GM23338 (cell line): ENCODE measurements around the gene TWF2. TPM values are rescaled to one million over a fixed set of nuclear protein-coding genes. Genes with fewer than 3 reads are reported as not detected.

Experiments
- ATAC-seq: fragments of 200-7000 bp; cut with Tn5 transposase; 3 replicates; pipeline ENCODE4 v1.9.1; 2020
- DNase-seq: peaks from one replicate; pipeline ENCODE4 v3.0.0-alpha.2; 2015; ENCODE audit warnings: low spot score
- H2AFZ ChIP-seq: fragments of 200-600 bp; sonication (generic); 2 replicates; pipeline ENCODE4 v1.8.0; 2016; ENCODE audit warnings: antibody characterized with exemption, mild to moderate bottlenecking, moderate library complexity
- H3F3A ChIP-seq: fragments of 200-600 bp; sonication (generic); replicated peaks from 2 replicates; pipeline ENCODE4 v1.8.0; 2017; ENCODE audit warnings: antibody characterized with exemption, mixed run types, low read depth
- H3K27ac ChIP-seq: fragments of 200-600 bp; sonication (generic); 2 replicates; pipeline ENCODE4 v1.6.1; 2016; ENCODE audit warnings: low read depth
- H3K27me3 ChIP-seq: fragments of 200-600 bp; sonication (generic); 2 replicates; pipeline ENCODE4 v1.8.0; 2016; ENCODE audit warnings: mild to moderate bottlenecking, mixed run types, moderate library complexity; ENCODE audit not compliant: insufficient read depth
- H3K36me3 ChIP-seq: fragments of 200-600 bp; sonication (generic); 2 replicates; pipeline ENCODE4 v1.8.0; 2016; ENCODE audit warnings: mild to moderate bottlenecking; ENCODE audit not compliant: insufficient read depth
- H3K4me1 ChIP-seq: fragments of 200-600 bp; sonication (generic); 2 replicates; pipeline ENCODE4 v1.8.0; 2016; ENCODE audit warnings: mild to moderate bottlenecking, moderate library complexity; ENCODE audit not compliant: insufficient read depth
- H3K4me2 ChIP-seq: fragments of 200-600 bp; sonication (generic); 2 replicates; pipeline ENCODE4 v1.7.1; 2017; ENCODE audit warnings: mixed run types
- H3K4me3 ChIP-seq: fragments of 200-600 bp; sonication (generic); 2 replicates; pipeline ENCODE4 v1.6.1; 2016; ENCODE audit warnings: mixed run types
- H3K79me2 ChIP-seq: fragments of 200-600 bp; sonication (generic); replicated peaks from 2 replicates; pipeline ENCODE4 v1.8.0; 2017; ENCODE audit warnings: mild to moderate bottlenecking; ENCODE audit not compliant: insufficient read depth
- H3K9me2 ChIP-seq: fragments of 200-600 bp; sonication (generic); 2 replicates; pipeline ENCODE4 v1.8.0; 2017; ENCODE audit not compliant: insufficient read depth
- H4K20me1 ChIP-seq: fragments of 200-600 bp; sonication (generic); replicated peaks from 2 replicates; pipeline ENCODE4 v1.8.0; 2017; ENCODE audit warnings: mild to moderate bottlenecking; ENCODE audit not compliant: insufficient read depth
- H3K27ac Mint-ChIP-seq: 2 replicates; pipeline ENCODE4 v1.8.0; 2020; ENCODE audit warnings: inconsistent platforms, mild to moderate bottlenecking, moderate library complexity, mixed read lengths
- H3K27me3 Mint-ChIP-seq: 3 replicates; pipeline ENCODE4 v1.8.0; 2022; ENCODE audit warnings: low read depth, mild to moderate bottlenecking, moderate library complexity, mixed read lengths, inconsistent platforms; ENCODE audit not compliant: insufficient read depth, poor library complexity
- H3K36me3 Mint-ChIP-seq: 3 replicates; pipeline ENCODE4 v1.8.0; 2021; ENCODE audit warnings: low read depth, mild to moderate bottlenecking, inconsistent platforms, moderate library complexity, mixed read lengths
- H3K4me1 Mint-ChIP-seq: 3 replicates; pipeline ENCODE4 v1.8.0; 2020; ENCODE audit warnings: mild to moderate bottlenecking, inconsistent platforms, mixed read lengths
- H3K4me3 Mint-ChIP-seq: 3 replicates; pipeline ENCODE4 v1.8.0; 2021; ENCODE audit warnings: moderate library complexity, mild to moderate bottlenecking, inconsistent platforms, mixed read lengths
- H3K9me3 Mint-ChIP-seq: 3 replicates; pipeline ENCODE4 v1.8.0; 2020; ENCODE audit warnings: moderate library complexity, mild to moderate bottlenecking, inconsistent platforms, mixed read lengths
- CREB1 ChIP-seq: fragments of 250-450 bp; sonication (Bioruptor Pico); IDR thresholded peaks from 2 replicates; pipeline ENCODE4 v1.5.0; 2020; ENCODE audit warnings: low read depth, mild to moderate bottlenecking, moderate library complexity
- JUNB ChIP-seq: IDR thresholded peaks from one replicate; pipeline ENCODE4 v1.6.1; 2016; ENCODE audit warnings: antibody characterized with exemption; ENCODE audit not compliant: unreplicated experiment
- NANOG ChIP-seq: IDR thresholded peaks from 2 replicates; pipeline ENCODE4 v1.6.1; 2016; ENCODE audit warnings: antibody characterized with exemption, borderline replicate concordance
- POLR2AphosphoS5 ChIP-seq: IDR thresholded peaks from 2 replicates; pipeline ENCODE4 v1.6.1; 2016; ENCODE audit warnings: antibody characterized with exemption, low read depth
- REST ChIP-seq: IDR thresholded peaks from one replicate; pipeline ENCODE4 v1.6.1; 2018; ENCODE audit warnings: antibody characterized with exemption; ENCODE audit not compliant: unreplicated experiment
- STAT1 ChIP-seq: IDR thresholded peaks from one replicate; pipeline ENCODE4 v1.6.1; 2016; ENCODE audit warnings: antibody characterized with exemption; ENCODE audit not compliant: unreplicated experiment
- long read RNA-seq: library from polyadenylated mRNA; unstranded; transcript quantifications from one replicate; pipeline ENCODE4 v2.0.0, GENCODE V29; 2020; ENCODE audit not compliant: unreplicated experiment
- polyA plus RNA-seq: library from polyadenylated mRNA; unstranded; fragments of >200 nt; fragmentation: Nextera tagmentation; extraction: Ambion mirVana; gene quantifications from 2 replicates; pipeline ENCODE4 v1.2.1, GENCODE V29; 2016
- total RNA-seq: library from RNA; depleted of rRNA; stranded (reverse); fragments of >200 nt; shearing (Covaris generic); gene quantifications from 2 replicates; pipeline ENCODE4 v1.2.3, GENCODE V29; 2014; rRNA removed
- TF ChIP-seq, protein P1 (sequence below), 2 experiments: fragments of 200-600 bp in 1 of 2; sonication (generic) in 1 of 2; conservative IDR thresholded peaks; 2 replicates each; pipeline versions ENCODE4 v1.5.1 to v1.6.1; 2016 to 2017; ENCODE audit warnings: antibody characterized with exemption in 2 of 2, low read depth in 2 of 2, mild to moderate bottlenecking in 2 of 2, moderate library complexity in 1 of 2

TWF2 gene
- total RNA-seq (120 and 123 TPM in 2 replicates), polyA plus RNA-seq (38.6 and 38.9 TPM in 2 replicates)
- long read RNA-seq, transcript TWF2-201 (9 exons, 1,718 nt) = major isoform, 88 of 94 reads
- long read RNA-seq, partial matches to known transcripts = 0 of 94 reads
- long read RNA-seq, other reads (novel, unspliced or antisense) = 6 of 94 reads

- TF ChIP-seq STAT1 (no peak), POLR2AphosphoS5 (peak; percentile 98)
- TF ChIP-seq, protein P1, sequence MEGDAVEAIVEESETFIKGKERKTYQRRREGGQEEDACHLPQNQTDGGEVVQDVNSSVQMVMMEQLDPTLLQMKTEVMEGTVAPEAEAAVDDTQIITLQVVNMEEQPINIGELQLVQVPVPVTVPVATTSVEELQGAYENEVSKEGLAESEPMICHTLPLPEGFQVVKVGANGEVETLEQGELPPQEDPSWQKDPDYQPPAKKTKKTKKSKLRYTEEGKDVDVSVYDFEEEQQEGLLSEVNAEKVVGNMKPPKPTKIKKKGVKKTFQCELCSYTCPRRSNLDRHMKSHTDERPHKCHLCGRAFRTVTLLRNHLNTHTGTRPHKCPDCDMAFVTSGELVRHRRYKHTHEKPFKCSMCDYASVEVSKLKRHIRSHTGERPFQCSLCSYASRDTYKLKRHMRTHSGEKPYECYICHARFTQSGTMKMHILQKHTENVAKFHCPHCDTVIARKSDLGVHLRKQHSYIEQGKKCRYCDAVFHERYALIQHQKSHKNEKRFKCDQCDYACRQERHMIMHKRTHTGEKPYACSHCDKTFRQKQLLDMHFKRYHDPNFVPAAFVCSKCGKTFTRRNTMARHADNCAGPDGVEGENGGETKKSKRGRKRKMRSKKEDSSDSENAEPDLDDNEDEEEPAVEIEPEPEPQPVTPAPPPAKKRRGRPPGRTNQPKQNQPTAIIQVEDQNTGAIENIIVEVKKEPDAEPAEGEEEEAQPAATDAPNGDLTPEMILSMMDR (conservative IDR thresholded peaks at IDR 0.05; ENCODE audit: low read depth in 2 of 2) = peak; percentile 31 to 39; a peak in 3 of 4 replicates
- H3K4me1 ChIP-seq = peaks cover 33% of the 10 kb centered on the region
- peaks cover 12% of the 10 kb centered on the region; the same call in 2 of the 3 replicates for H3K36me3 Mint-ChIP-seq
- peaks cover 13% of the 10 kb centered on the region; the same call in 1 of the 2 replicates for H3K27me3 ChIP-seq
- peak within 1 kb of the TSS; percentile 80 for H2AFZ ChIP-seq
- H3K79me2 ChIP-seq = peaks cover 25% of the 10 kb centered on the region
- peaks cover 13% of the 10 kb centered on the region; the same call in 1 of the 2 replicates for H3F3A ChIP-seq
- H3K9me2 ChIP-seq = no peaks in the 10 kb centered on the region
- H3K9me3 Mint-ChIP-seq = peaks cover 6% of the 10 kb centered on the region; the same call in 2 of the 3 replicates
- peaks cover 21% of the 10 kb centered on the region for H3K27me3 Mint-ChIP-seq
- peaks cover 51% of the 10 kb centered on the region for H3K4me1 Mint-ChIP-seq
- H3K27ac Mint-ChIP-seq = peak within 1 kb of the TSS; percentile 96
- H3K27ac ChIP-seq = peak within 1 kb of the TSS; percentile 33
- peak within 1 kb of the TSS; percentile 93 for H3K4me3 ChIP-seq
- no peaks in the 10 kb centered on the region; the same call in 1 of the 2 replicates for H4K20me1 ChIP-seq
- H3K4me3 Mint-ChIP-seq = peak within 1 kb of the TSS; percentile 96
- no peaks in the 10 kb centered on the region for H3K36me3 ChIP-seq
- peak; percentile 89 for DNase-seq
- H3K4me2 ChIP-seq = peak within 1 kb of the TSS; percentile 99
- peak; percentile 74 for ATAC-seq
Measured at GRCh38 chr3:52238761-52239701, at the start of gene TWF2. TWF2 (minus strand) TSS chr3:52239158; CDS start chr3:52239016, 142 bp downstream.

GRCh38 chr3:52288674-52289073 is 49.7 kb upstream of the TWF2 start:
- DNase-seq (no peak), ATAC-seq (no peak)
- Histone ChIP-seq H4K20me1 (no peaks in the 10 kb centered on the region), H3K4me1 (peaks cover 13% of the 10 kb centered on the region; the same call in 1 of the 2 replicates), H3K4me3 (peak overlapping the region; percentile 95), H3K27me3 (no peaks in the 10 kb centered on the region), H3K27ac (no peak overlapping the region; the same call in 1 of the 2 replicates), H2AFZ (no peak overlapping the region), H3K36me3 (no peaks in the 10 kb centered on the region), H3K9me2 (no peaks in the 10 kb centered on the region), H3F3A (peaks cover 9% of the 10 kb centered on the region), H3K4me2 (peak overlapping the region; percentile 93), H3K79me2 (peaks cover 7% of the 10 kb centered on the region; the same call in 1 of the 2 replicates)
- peaks cover 9% of the 10 kb centered on the region for H3K4me1 Mint-ChIP-seq
- H3K27ac Mint-ChIP-seq = no peak overlapping the region
- H3K9me3 Mint-ChIP-seq = no peaks in the 10 kb centered on the region
- H3K4me3 Mint-ChIP-seq = peak overlapping the region; percentile 99
- peaks cover 11% of the 10 kb centered on the region for H3K27me3 Mint-ChIP-seq
- no peaks in the 10 kb centered on the region; the same call in 2 of the 3 replicates for H3K36me3 Mint-ChIP-seq
- TF ChIP-seq REST = no peak
- no peak for TF ChIP-seq JUNB
- TF ChIP-seq NANOG = no peak
- TF ChIP-seq CREB1 (CRISPR knock-in tag) = no peak
